B cell (primary cell): ENCODE data around the gene SOX18.

ENCODE experiments used
- EZH2 ChIP-seq: IDR thresholded peaks from 2 replicates; pipeline ENCODE4 v1.6.1; 2012; ENCODE audit warnings: borderline replicate concordance, low read depth, mild to moderate bottlenecking, moderate library complexity, low read length; ENCODE audit not compliant: insufficient read depth, poor library complexity, severe bottlenecking
- TF ChIP-seq, protein P1 (sequence below): fragments of 200-600 bp; IDR thresholded peaks from one replicate; pipeline ENCODE4 v1.8.0; 2022; ENCODE audit warnings: antibody characterized with exemption, mild to moderate bottlenecking

DNA sequence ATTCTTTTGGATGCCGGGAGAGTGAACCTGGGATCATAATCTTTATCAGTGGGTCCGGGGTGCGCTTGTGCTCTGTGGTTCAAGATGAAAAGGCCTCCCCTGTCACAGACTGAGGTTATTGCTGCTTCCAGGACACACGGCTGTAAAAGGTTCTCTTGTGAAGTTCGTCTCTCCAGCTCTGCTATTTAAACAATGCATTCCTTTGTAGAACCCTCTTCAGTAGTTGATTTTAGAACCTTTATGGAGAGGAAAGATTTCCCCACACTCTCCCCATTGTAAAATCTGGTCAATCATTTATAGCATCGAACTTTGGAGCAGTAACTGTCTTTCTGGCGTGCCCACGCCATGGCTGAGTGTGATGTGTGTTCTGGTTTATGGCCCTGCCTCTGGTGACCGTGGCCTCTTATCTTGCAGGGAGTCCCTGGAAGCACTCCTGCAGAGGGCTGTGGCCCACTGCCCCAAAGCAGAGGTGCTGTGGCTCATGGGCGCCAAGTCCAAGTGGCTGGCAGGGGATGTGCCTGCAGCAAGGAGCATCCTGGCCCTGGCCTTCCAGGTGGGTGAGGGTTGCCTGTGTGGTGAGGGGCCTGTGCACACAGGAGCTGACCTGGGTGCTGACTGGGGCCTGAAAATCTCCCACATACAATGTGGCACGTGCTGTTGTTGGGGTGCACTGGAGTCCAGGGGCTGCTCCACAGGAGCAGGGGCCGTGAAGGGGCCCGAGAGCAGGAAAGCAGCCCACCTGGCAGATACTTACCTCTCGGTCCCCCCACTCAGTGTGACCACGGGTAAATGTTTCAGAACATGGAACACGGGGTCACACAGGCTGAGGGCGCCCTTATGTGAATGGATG lies 25.1 kb downstream of the SOX18 start:
- no peak for TF ChIP-seq EZH2
- TF ChIP-seq, protein P1, sequence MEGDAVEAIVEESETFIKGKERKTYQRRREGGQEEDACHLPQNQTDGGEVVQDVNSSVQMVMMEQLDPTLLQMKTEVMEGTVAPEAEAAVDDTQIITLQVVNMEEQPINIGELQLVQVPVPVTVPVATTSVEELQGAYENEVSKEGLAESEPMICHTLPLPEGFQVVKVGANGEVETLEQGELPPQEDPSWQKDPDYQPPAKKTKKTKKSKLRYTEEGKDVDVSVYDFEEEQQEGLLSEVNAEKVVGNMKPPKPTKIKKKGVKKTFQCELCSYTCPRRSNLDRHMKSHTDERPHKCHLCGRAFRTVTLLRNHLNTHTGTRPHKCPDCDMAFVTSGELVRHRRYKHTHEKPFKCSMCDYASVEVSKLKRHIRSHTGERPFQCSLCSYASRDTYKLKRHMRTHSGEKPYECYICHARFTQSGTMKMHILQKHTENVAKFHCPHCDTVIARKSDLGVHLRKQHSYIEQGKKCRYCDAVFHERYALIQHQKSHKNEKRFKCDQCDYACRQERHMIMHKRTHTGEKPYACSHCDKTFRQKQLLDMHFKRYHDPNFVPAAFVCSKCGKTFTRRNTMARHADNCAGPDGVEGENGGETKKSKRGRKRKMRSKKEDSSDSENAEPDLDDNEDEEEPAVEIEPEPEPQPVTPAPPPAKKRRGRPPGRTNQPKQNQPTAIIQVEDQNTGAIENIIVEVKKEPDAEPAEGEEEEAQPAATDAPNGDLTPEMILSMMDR: no peak
